ENCODE data around the gene LYAR. TPM values are rescaled to one million over a fixed set of nuclear protein-coding genes. Genes with fewer than 3 reads are reported as not detected.

The LYAR gene
- polyA plus RNA-seq, 2 donors = 15.7 to 17.2 TPM

DNA sequence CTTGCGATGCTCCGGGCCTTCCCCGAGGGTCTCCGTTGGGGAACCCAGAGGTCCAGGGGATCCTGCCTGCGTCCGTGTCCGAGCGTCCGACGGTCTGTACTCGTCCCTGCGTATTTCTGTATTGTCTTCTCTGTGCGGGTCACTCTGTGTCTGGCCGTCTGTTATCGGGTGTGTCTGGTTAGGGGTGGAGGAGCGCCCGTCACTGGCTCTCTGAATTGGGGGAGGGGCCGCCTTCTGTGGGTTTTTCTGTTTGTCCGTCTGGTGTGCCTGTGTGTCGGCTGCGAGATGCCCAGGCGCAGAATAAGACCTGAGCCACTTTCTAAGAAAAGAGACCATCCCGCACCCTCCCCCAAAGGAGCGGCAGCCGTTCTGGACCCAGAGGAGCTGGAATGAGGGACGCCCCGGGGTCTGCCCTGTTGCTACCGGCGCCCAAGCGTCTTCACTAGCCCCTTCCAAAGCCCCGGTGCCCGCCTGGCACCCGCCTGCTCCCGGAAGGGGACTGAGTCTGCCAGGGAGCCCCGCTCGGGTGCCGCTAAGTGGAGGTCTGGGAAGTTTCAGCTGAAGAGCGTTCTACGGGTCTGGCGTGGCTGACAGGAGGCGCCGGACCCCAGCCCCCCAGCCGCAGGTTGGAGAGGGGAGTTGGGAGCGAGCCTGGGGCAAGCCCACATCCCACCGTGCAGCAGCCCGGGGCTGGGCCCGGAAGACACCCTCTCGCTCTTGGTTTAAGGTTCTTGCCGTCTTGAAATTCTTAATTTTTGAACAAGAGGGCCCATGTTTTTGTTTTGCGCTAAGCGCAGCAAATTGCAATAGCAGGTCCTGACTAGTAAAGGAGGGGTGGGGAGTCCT is 62.2 kb downstream of the LYAR start:
- Histone ChIP-seq H3K27ac (ENCODE audit: low read depth in 2 of 2, low read length in 1 of 2) (no peak overlapping the region), H3K36me3 (ENCODE audit: control insufficient read depth in 2 of 2, insufficient read depth in 2 of 2, low read length in 1 of 2) (no peaks in the 10 kb centered on the region), H3K4me1 (ENCODE audit: control insufficient read depth in 2 of 2, insufficient read depth in 2 of 2, low read length in 1 of 2) (peaks cover 2 to 4% of the 10 kb centered on the region in 2 donors), H3K27me3 (ENCODE audit: control insufficient read depth in 1 of 2, insufficient read depth in 2 of 2, low read length in 2 of 2) (peaks cover 4 to 9% of the 10 kb centered on the region in 2 donors), H3K9me3 (ENCODE audit: control insufficient read depth in 2 of 2, insufficient read depth in 1 of 2, low read depth in 1 of 2, low read length in 1 of 2) (peaks cover 0 to 11% of the 10 kb centered on the region in 2 donors), H3K4me3 (ENCODE audit: low read depth in 1 of 2, low read length in 2 of 2) (no peak overlapping the region)
- WGBS, 2 donors = 10 to 11% methylated on average over 47 to 51 of the region's 51 CpGs

DNA sequence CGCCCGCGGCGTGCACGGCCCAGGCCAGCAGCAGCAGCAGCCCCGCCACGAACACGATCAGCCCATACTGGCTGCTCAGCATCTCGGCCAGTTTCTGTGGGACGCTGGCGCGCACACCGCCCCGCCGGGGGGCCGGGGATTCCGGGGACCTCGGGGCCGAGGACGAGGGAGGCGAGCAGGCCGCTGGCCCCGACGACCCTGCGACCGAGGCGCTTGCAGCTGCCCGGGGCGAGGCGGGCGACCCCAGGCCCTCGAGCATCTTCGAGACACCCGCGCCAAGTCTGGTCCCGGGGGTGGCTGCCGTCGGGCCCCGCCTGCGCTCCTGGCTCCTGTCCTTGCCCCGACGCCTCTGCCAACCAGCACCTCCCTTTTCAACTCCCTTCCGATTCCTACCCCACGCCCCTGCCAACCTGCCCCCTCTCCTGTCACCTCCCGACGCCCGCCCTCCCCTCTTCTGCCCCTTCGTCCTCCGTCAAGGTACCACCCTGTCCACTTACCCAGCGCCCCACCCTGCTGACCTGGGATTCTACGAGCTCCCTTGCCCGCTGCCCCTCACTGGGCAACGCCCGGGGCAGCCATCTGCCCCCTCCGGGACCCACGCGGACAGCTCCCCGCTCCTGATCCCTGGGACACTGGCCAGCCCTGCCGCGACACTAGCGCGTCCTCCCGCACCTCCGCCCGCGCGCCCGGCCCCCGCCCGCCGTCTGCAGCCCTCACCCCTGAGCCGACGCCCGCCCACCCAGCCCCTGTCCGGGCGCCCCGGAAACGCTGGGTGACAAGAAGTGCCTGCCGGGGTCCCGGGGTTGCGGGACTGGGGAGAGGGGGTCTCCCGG is 63.1 kb downstream of the LYAR start, which contains the start of gene OTOP1:
OTOP1 (minus strand) TSS at position 324 of the 833 bp plus-strand sequence; CDS start at position 259, 65 bp downstream.
- H3K9me3 ChIP-seq (ENCODE audit: control insufficient read depth in 2 of 2, insufficient read depth in 1 of 2, low read depth in 1 of 2, low read length in 1 of 2) = peaks cover 0 to 11% of the 10 kb centered on the region in 2 donors
- 13 to 19% methylated on average over 69 to 82 of the region's 82 CpGs for WGBS, 2 donors
- no peaks in the 10 kb centered on the region for H3K36me3 ChIP-seq (ENCODE audit: control insufficient read depth in 2 of 2, insufficient read depth in 2 of 2, low read length in 1 of 2)
- H3K4me3 ChIP-seq (ENCODE audit: low read depth in 1 of 2, low read length in 2 of 2) = no peak within 1 kb of the TSS
- no peak within 1 kb of the TSS for H3K27ac ChIP-seq (ENCODE audit: low read depth in 2 of 2, low read length in 1 of 2)
- H3K4me1 ChIP-seq (ENCODE audit: control insufficient read depth in 2 of 2, insufficient read depth in 2 of 2, low read length in 1 of 2) = peaks cover 2 to 4% of the 10 kb centered on the region in 2 donors
- peaks cover 4 to 9% of the 10 kb centered on the region in 2 donors for H3K27me3 ChIP-seq (ENCODE audit: control insufficient read depth in 1 of 2, insufficient read depth in 2 of 2, low read length in 2 of 2)

DNA sequence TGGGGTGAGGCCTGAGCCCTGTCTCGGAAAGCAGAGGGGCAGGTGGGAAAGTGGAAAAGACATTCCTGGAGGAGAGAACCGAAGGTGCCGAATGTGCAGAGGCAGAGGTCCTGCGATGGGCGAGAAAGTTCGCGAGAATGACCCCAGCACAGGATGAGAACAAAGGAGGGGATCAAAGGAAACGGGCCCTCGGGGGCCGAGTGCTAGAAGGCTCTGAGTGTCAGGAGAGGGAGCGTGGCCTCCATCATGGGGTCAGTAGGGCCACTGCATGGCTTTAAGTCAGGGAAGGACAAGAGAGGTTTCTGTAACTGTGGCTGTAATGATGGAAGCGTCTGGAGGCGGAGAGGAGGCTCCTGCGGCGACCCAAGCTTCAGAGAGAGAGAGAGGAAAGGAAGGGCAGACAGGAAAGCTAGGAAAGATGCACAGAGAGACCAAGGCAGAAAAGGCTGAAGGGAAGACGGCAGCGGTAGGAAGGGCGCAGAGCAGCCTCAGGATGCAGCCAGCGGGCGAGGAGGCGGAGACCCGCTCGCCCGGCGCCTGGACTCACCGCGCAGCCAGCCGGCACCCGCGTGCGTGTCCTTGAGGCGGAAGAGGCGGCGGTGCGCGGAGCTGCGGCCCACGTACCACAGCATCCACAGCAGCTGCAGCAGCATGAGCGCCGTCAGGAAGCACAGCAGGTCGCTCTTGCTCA is 63.9 kb downstream of the LYAR start:
- Histone ChIP-seq H3K36me3 (ENCODE audit: control insufficient read depth in 2 of 2, insufficient read depth in 2 of 2, low read length in 1 of 2) (no peaks in the 10 kb centered on the region), H3K4me3 (ENCODE audit: low read depth in 1 of 2, low read length in 2 of 2) (no peak overlapping the region), H3K27ac (ENCODE audit: low read depth in 2 of 2, low read length in 1 of 2) (no peak overlapping the region), H3K27me3 (ENCODE audit: control insufficient read depth in 1 of 2, insufficient read depth in 2 of 2, low read length in 2 of 2) (peaks cover 4 to 9% of the 10 kb centered on the region in 2 donors), H3K9me3 (ENCODE audit: control insufficient read depth in 2 of 2, insufficient read depth in 1 of 2, low read depth in 1 of 2, low read length in 1 of 2) (peaks cover 0 to 11% of the 10 kb centered on the region in 2 donors), H3K4me1 (ENCODE audit: control insufficient read depth in 2 of 2, insufficient read depth in 2 of 2, low read length in 1 of 2) (peaks cover 2 to 4% of the 10 kb centered on the region in 2 donors)
- 23 to 27% methylated on average over 23 to 41 of the region's 41 CpGs for WGBS, 2 donors

Other genes with a start within 250 kb of the LYAR start
- gene OTOP1, start 63.2 kb downstream of the LYAR start, polyA plus RNA-seq = under 1 TPM; 0.12 to 0.13 TPM
- 10 to 100 TPM; 12.5 to 15.7 TPM for gene TMEM128, start 41.9 kb downstream of the LYAR start, polyA plus RNA-seq
- gene ZBTB49, start 97 bp upstream of the LYAR start, polyA plus RNA-seq = 1 to 10 TPM; 1.5 to 2.0 TPM
- 10 to 100 TPM; 11.3 to 23.6 TPM for gene NSG1, start 96.9 kb upstream of the LYAR start, polyA plus RNA-seq

Measured in esophagus (tissue), 2 donors.